ENCODE results near the gene BRD3OS.

BRD3OS gene

GRCh38 chr9:134059661-134060395, 34.5 kb downstream of the BRD3OS start:
- Histone ChIP-seq H3K9me3 (ENCODE audit: insufficient read depth, low read length) (no peaks in the 10 kb centered on the region), H3K36me3 (ENCODE audit: insufficient read depth, insufficient read length, low read length) (peaks cover 69% of the 10 kb centered on the region), H3K4me3 (ENCODE audit: insufficient read length, low read depth) (no peak overlapping the region), H3K9ac (ENCODE audit: insufficient read length, low read depth) (no peak overlapping the region), H3K27me3 (ENCODE audit: insufficient read depth, insufficient read length) (no peaks in the 10 kb centered on the region), H3K4me1 (ENCODE audit: insufficient read depth, insufficient read length) (peaks cover 57% of the 10 kb centered on the region)
- no peak for TF ChIP-seq SUZ12 (IDR thresholded peaks at IDR 0.05; ENCODE audit: extremely low read depth, insufficient read depth, insufficient read length)
- no peak for TF ChIP-seq YY1 (IDR thresholded peaks at IDR 0.05; ENCODE audit: insufficient read depth, insufficient read length)
- no peak for TF ChIP-seq ZNF274 (IDR thresholded peaks at IDR 0.05; ENCODE audit: low read depth, low read length)
- no peak for DNase-seq (ENCODE audit: low read depth, low spot score)

GRCh38 chr9:134060546-134060945, 35.3 kb downstream of the BRD3OS start:
- H3K9ac ChIP-seq (ENCODE audit: insufficient read length, low read depth), result no peak overlapping the region

GRCh38 chr9:134061019-134061687, 35.9 kb downstream of the BRD3OS start:
- Histone ChIP-seq H3K4me3 (ENCODE audit: insufficient read length, low read depth) (no peak overlapping the region), H3K9me3 (ENCODE audit: insufficient read depth, low read length) (no peaks in the 10 kb centered on the region), H3K9ac (ENCODE audit: insufficient read length, low read depth) (no peak overlapping the region), H3K4me1 (ENCODE audit: insufficient read depth, insufficient read length) (peaks cover 51% of the 10 kb centered on the region), H3K27me3 (ENCODE audit: insufficient read depth, insufficient read length) (no peaks in the 10 kb centered on the region), H3K36me3 (ENCODE audit: insufficient read depth, insufficient read length, low read length) (peaks cover 60% of the 10 kb centered on the region)
- TF ChIP-seq YY1 (IDR thresholded peaks at IDR 0.05; ENCODE audit: insufficient read depth, insufficient read length) (no peak), ZNF274 (IDR thresholded peaks at IDR 0.05; ENCODE audit: low read depth, low read length) (no peak), SUZ12 (IDR thresholded peaks at IDR 0.05; ENCODE audit: extremely low read depth, insufficient read depth, insufficient read length) (no peak)
- no peak for DNase-seq (ENCODE audit: low read depth, low spot score)

More at GRCh38 chr9:134060546-134060945, 35.3 kb downstream of the BRD3OS start:
- Histone ChIP-seq H3K9me3 (ENCODE audit: insufficient read depth, low read length) (no peaks in the 10 kb centered on the region), H3K4me1 (ENCODE audit: insufficient read depth, insufficient read length) (peaks cover 53% of the 10 kb centered on the region), H3K36me3 (ENCODE audit: insufficient read depth, insufficient read length, low read length) (peaks cover 64% of the 10 kb centered on the region), H3K27me3 (ENCODE audit: insufficient read depth, insufficient read length) (no peaks in the 10 kb centered on the region), H3K4me3 (ENCODE audit: insufficient read length, low read depth) (no peak overlapping the region)
- TF ChIP-seq YY1 (IDR thresholded peaks at IDR 0.05; ENCODE audit: insufficient read depth, insufficient read length) (no peak), SUZ12 (IDR thresholded peaks at IDR 0.05; ENCODE audit: extremely low read depth, insufficient read depth, insufficient read length) (no peak), ZNF274 (IDR thresholded peaks at IDR 0.05; ENCODE audit: low read depth, low read length) (no peak)
- no peak for DNase-seq (ENCODE audit: low read depth, low spot score)

DNA sequence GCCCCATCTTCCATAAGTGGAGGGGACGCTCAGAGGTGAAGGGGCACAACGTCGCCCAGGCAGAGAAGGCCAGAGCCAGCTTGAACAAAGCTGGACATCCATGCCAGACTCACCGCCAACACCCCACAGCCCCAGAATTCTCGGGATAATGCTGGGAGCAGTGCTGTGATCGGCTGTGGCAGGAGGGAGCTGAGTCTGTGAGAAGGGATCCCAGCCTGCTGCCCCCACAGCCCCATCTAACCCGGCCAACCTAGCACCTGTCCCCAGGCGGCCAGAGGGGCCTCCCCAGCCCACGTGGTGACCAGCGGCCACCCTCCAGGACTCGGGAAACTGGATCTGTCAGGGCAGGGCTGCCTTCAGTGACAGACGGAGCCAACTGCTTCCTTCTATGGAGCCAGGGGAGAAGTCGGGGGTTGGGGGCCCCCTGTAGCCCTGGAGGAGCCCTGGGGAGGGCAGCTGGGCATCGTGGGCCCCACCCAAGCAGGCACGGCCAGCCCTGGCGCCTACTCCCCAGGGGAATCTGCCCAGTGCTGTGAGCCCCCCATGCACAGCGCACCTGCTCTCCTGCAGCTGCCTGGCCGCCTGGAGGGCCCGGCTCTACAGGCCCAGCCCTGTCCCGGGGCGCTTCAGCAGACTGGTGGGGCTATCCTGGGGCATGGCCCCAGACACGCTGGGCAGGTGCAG, 36.5 kb downstream of the BRD3OS start:
- no peak overlapping the region for H3K4me3 ChIP-seq (ENCODE audit: insufficient read length, low read depth)
- peaks cover 45% of the 10 kb centered on the region for H3K4me1 ChIP-seq (ENCODE audit: insufficient read depth, insufficient read length)
- no peak for DNase-seq (ENCODE audit: low read depth, low spot score)
- peaks cover 54% of the 10 kb centered on the region for H3K36me3 ChIP-seq (ENCODE audit: insufficient read depth, insufficient read length, low read length)
- TF ChIP-seq YY1 (IDR thresholded peaks at IDR 0.05; ENCODE audit: insufficient read depth, insufficient read length), result no peak
- no peak for TF ChIP-seq ZNF274 (IDR thresholded peaks at IDR 0.05; ENCODE audit: low read depth, low read length)
- no peak for TF ChIP-seq SUZ12 (IDR thresholded peaks at IDR 0.05; ENCODE audit: extremely low read depth, insufficient read depth, insufficient read length)
- peak overlapping the region; percentile 34 for H3K9ac ChIP-seq (ENCODE audit: insufficient read length, low read depth)
- H3K27me3 ChIP-seq (ENCODE audit: insufficient read depth, insufficient read length), result no peaks in the 10 kb centered on the region
- H3K9me3 ChIP-seq (ENCODE audit: insufficient read depth, low read length), result no peaks in the 10 kb centered on the region

- H3K4me1 ChIP-seq (ENCODE audit: insufficient read depth, insufficient read length), result peaks cover 41% of the 10 kb centered on the region
- no peak for DNase-seq (ENCODE audit: low read depth, low spot score)
- H3K9me3 ChIP-seq (ENCODE audit: insufficient read depth, low read length), result no peaks in the 10 kb centered on the region
- H3K36me3 ChIP-seq (ENCODE audit: insufficient read depth, insufficient read length, low read length), result peaks cover 47% of the 10 kb centered on the region
- H3K4me3 ChIP-seq (ENCODE audit: insufficient read length, low read depth), result no peak overlapping the region
- no peak for TF ChIP-seq YY1 (IDR thresholded peaks at IDR 0.05; ENCODE audit: insufficient read depth, insufficient read length)
- TF ChIP-seq SUZ12 (IDR thresholded peaks at IDR 0.05; ENCODE audit: extremely low read depth, insufficient read depth, insufficient read length), result no peak
- TF ChIP-seq ZNF274 (IDR thresholded peaks at IDR 0.05; ENCODE audit: low read depth, low read length), result no peak
- H3K27me3 ChIP-seq (ENCODE audit: insufficient read depth, insufficient read length), result no peaks in the 10 kb centered on the region
- no peak overlapping the region for H3K9ac ChIP-seq (ENCODE audit: insufficient read length, low read depth)
Observed at GRCh38 chr9:134062461-134063087, 37.3 kb downstream of the BRD3OS start.

DNA sequence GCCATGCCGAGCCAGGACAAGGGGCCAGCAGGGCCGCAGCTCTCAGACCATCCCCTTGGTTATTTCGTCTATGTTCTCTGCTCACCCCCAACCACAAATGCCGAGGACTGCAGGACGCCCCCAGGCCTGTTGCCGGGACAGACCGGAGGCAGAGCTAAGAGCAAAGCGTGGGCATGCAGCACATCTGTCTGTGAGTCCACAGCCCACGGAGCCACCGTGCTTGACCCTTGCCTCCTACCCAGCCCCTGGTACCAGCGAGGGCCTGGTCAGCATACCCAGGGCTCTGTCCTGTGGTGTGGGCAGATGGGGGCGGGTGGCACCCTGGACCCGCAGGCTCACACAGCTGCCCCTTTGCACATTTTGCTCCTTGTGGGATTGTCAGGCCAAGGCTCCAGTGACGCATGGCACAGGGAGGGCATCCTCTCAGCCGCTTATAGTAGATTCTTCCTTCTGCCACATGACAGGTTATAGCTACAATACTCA, 37.8 kb downstream of the BRD3OS start:
- no peak overlapping the region for H3K4me3 ChIP-seq (ENCODE audit: insufficient read length, low read depth)
- H3K4me1 ChIP-seq (ENCODE audit: insufficient read depth, insufficient read length), result peaks cover 37% of the 10 kb centered on the region
- no peak for DNase-seq (ENCODE audit: low read depth, low spot score)

More for the DNA sequence above, 37.8 kb downstream of the BRD3OS start:
- Histone ChIP-seq H3K27me3 (ENCODE audit: insufficient read depth, insufficient read length) (no peaks in the 10 kb centered on the region), H3K9me3 (ENCODE audit: insufficient read depth, low read length) (no peaks in the 10 kb centered on the region), H3K9ac (ENCODE audit: insufficient read length, low read depth) (peak overlapping the region; percentile 57), H3K36me3 (ENCODE audit: insufficient read depth, insufficient read length, low read length) (peaks cover 42% of the 10 kb centered on the region)
- TF ChIP-seq YY1 (IDR thresholded peaks at IDR 0.05; ENCODE audit: insufficient read depth, insufficient read length), result no peak
- no peak for TF ChIP-seq ZNF274 (IDR thresholded peaks at IDR 0.05; ENCODE audit: low read depth, low read length)
- TF ChIP-seq SUZ12 (IDR thresholded peaks at IDR 0.05; ENCODE audit: extremely low read depth, insufficient read depth, insufficient read length), result no peak

All from NT2/D1 (cell line).